NCI-H2029 (cell line): Measurements from ENCODE around the gene CENPB.

Experiments used
- DNase-seq: peaks from one replicate; lab custom pipeline; 2025; lab: John Stamatoyannopoulos, UW

CENPB gene

GRCh38 chr20:3788685-3789155 is 2.2 kb upstream of the CENPB start:
- DNase-seq = peak; percentile 32

- DNase-seq = no peak
Observed at GRCh38 chr20:3787324-3788014, 929 bp upstream of the CENPB start.

DNA sequence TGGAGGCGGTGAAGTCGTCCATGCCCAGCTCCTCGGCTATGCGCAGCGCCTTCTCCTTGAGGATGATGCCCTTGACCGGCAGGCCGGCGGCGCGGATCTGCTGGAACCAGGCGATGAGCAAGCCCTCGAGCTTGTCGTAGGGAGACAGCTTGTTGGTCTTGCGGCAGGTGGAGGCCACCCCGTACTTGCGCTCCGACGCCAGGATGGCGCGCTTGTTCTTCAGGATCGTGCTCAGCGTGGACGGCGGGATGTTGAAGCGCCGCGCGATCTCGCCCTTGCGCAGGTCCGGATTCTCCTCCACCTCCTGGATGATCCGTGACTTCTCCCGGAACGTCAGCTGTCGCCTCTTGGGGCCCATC is 435 bp downstream of the CENPB start:
- DNase-seq = peak; percentile 35

GRCh38 chr20:3785240-3786125 is 1.1 kb downstream of the CENPB start:
- peak; percentile 35 for DNase-seq

GRCh38 chr20:3784863-3785239 is 1.7 kb downstream of the CENPB start:
- no peak for DNase-seq

- no peak for DNase-seq
Observed at GRCh38 chr20:3784216-3784853, 2.2 kb downstream of the CENPB start.

- DNase-seq = no peak
Observed at GRCh38 chr20:3783511-3784195, 2.9 kb downstream of the CENPB start.

DNA sequence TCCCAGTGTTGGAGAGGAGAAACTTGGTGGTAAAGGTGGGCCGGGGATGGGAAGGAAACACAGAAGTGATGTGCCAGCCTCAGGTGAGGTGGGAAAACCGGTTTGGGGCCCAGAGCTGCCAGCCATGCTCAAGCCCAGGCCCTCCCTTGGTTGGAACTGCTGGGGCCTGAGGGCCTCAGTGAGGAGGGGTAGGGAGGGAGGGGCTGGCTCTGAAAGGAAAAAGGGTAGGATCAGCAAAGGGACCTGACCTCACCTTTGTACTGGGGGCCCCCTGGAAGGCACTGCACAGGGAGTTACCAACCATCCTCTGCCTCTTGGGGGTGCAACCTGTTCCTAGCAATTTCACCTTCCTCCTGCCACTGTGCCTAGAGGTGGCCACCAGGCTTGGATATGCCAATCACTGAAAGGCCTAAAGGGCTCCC is 3.5 kb downstream of the CENPB start:
- DNase-seq = no peak

DNA sequence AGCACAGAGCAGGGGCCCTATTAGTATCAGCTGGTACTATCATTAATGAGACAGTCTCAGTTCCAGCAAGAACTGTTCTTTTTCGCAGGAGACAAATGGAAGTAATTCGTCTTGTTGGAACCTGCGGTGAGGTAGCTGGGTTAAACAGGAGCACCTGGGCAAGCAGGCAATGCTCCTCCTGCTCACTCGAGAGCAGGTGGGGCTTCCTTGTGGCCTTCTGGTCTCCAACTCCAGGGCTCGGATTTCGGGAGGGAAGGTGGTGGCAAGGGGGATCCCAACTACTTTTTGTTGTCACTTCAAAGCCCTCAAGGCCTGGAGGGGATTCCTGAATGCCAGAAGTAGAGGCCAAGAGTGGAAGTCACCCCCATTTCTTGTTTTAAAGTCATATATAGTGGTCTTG is 3.9 kb downstream of the CENPB start:
- no peak for DNase-seq

GRCh38 chr20:3781153-3781910 is 5.2 kb downstream of the CENPB start, which contains the start of gene SPEF1:
Gene SPEF1 (minus strand): TSS chr20:3781448. CDS start chr20:3781287, 161 bp downstream.
- peak; percentile 85 for DNase-seq

DNA sequence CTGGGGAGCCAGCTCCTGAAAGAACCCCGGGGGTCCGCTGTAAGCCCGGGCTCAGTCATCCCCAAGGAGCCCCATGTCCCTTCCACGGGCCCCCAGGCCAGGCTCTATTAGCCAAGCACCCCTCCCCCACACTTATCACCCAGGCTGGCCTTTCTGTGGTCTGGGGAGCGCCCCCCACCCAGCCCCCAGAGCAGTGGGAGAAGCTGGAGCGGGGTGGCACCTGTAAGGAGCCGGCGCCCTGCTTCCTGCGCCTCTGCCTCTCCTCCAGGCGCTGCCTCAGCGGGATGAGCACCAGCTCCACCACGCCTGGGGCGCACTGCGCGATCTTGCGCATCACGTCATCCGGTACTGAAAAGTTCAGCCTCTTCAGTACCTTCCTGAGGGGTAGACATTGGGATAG is 7.6 kb downstream of the CENPB start:
- DNase-seq = no peak

DNA sequence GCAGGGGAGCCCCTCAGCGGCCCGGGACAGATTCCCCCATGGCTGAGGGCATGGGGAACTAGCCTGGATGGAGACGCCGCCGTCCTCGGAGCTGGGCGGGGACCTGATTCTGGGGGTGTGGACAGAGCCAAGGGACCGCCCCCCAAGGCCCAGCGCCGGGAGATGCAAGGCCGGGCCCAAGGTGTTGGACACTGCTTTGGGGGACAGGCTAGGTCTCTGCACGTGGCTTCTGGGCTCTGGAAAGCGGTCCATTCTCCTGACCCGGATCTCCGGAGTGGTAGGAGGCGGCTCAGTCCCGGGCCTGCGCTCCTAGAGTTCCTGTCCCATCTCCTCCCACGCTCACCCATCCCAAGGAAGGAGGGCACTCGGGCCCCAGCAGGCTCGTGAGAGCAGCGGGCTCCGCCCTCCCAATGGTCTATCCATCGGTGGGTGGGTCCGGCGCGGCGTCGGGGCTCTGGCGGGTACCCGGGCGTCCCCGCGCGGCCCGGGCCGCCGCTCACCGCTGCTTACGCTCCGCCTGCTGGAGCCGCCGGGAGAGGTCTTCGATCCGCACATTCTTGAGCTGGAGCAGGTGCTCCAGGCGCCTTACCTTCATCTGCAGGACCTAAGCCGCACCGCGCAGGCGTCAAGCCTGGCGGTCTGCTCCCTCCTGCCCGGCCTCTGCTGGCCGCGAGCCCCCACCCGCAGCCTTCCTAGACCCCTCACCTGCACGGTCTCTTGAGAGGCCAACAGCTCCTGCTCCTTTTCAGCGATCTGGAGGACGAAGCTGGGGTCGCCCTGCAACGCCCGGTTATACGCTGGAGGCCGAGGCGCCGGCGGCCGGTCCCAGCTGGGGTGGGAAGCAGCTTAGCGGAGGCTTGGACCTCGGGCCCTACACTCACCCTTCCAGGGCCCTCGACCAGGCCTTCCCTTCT is 8.6 kb downstream of the CENPB start:
- DNase-seq = no peak

DNA sequence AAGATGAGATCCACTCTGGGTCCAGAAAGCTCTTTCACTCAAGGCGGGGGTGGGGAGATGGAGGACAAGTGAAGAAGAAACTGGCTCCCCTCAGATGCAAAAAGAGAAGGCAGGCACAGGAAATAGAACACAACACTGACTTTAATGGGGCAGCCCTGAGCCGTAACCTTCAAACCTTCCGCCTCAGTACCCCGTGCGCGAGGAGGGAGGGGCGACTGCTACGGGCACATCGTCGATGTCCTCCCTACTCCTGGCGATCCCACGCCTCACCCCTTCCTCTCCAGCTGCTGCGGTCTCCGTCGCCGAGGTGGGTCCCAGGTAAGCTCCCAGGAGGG is 9.2 kb downstream of the CENPB start:
- no peak for DNase-seq

- no peak for DNase-seq
Observed at GRCh38 chr20:3775457-3776108, 11.0 kb downstream of the CENPB start.

GRCh38 chr20:3771552-3772058 is 14.9 kb downstream of the CENPB start:
- DNase-seq = no peak

DNA sequence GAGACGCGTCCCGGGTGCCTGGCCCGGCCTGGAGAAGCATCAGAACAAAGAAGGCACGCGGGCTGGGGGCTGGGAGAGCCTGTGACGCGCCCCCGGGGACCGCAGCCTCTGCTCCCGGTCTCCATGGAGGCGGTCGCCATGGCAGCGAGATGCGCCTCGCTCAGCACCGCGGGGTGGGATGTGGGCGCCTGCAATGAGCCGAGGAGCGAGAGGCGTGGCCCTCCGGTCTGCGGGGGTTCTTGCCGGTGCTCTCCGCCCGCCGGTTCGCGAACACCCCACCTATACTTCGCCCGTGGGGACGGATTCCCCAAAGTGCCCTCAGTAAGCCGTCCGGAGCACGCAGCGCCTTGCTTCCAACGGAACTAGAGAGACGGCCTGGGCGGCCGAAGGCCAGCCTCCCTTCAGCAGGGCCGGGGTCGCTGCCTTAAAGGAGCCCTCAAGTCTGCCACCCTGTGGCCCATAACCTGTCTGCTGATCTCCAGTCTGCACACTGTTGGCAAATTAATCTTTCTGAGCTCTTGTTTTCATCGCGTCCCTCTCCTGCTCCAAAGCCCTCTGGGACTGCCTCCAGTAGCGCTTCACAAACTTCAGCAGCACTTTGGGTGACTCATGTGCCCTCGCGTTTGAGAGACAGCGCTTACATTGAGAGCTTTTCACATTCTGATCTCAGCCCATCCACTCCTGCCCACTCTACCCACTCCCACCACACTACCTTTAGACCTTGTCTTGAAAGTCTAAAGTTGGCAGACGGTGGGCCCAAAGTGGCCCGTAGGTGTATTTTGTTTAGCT is 18.0 kb downstream of the CENPB start:
- peak; percentile 51 for DNase-seq

GRCh38 chr20:3767427-3768341 is 18.9 kb downstream of the CENPB start, which contains the start of gene ADISSP:
Gene ADISSP (minus strand): TSS chr20:3767753. CDS start chr20:3760100, 7,653 bp downstream.
- peak; percentile 97 for DNase-seq

DNA sequence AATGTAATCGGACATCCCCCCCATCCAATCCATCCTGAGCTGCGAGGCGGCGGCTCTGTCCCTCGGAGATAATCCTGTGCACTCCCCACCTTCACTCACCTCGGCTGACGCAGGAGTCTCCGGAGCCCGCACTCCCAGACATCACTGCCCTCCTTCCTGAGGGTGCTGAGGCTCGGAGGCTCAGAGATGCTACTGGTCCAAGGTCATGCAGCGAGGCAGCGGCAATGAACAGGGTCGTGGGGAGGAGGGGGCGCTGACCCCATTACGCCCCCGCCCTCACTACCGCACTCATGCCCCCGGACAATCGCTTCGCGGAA is 19.5 kb downstream of the CENPB start:
- no peak for DNase-seq
